GM12878 (cell line): Measurements from ENCODE around the gene CXorf65. TPM values are rescaled to one million over a fixed set of nuclear protein-coding genes. Genes with fewer than 3 reads are reported as not detected.

Source experiments
- BACH1 ChIP-seq: fragments of 450-650 bp; IDR thresholded peaks from 2 replicates; pipeline ENCODE4 v1.6.1; 2017; ENCODE audit warnings: mild to moderate bottlenecking, borderline replicate concordance
- BCL11A ChIP-seq: IDR thresholded peaks from 2 replicates; pipeline ENCODE4 v1.6.1; 2011; ENCODE audit warnings: low read depth, low read length
- CBFB ChIP-seq: IDR thresholded peaks from 2 replicates; pipeline ENCODE4 v1.6.1; 2016; ENCODE audit warnings: antibody characterized with exemption, low read depth
- CREB1 ChIP-seq: IDR thresholded peaks from 2 replicates; pipeline ENCODE4 v1.6.1; 2012; ENCODE audit warnings: low read depth, mild to moderate bottlenecking, inconsistent platforms
- ELK1 ChIP-seq: IDR thresholded peaks from 2 replicates; pipeline ENCODE4 v1.6.1; 2012; ENCODE audit warnings: low read depth, low read length, improper control_type of control experiment
- IKZF1 ChIP-seq: fragments of 450-650 bp; conservative IDR thresholded peaks from 2 replicates; pipeline ENCODE4 v1.6.1; 2017; ENCODE audit warnings: antibody characterized with exemption, mild to moderate bottlenecking
- NFIC ChIP-seq: IDR thresholded peaks from 2 replicates; pipeline ENCODE4 v1.6.1; 2012; ENCODE audit warnings: low read depth, mild to moderate bottlenecking, inconsistent platforms, low read length, moderate library complexity
- POLR2AphosphoS5 ChIP-seq: IDR thresholded peaks from 2 replicates; pipeline ENCODE4 v1.6.1; 2011; ENCODE audit warnings: mild to moderate bottlenecking, low read length, inconsistent platforms
- POU2F2 ChIP-seq: IDR thresholded peaks from 3 replicates; pipeline ENCODE4 v1.6.1; 2011; ENCODE audit warnings: low read depth, mild to moderate bottlenecking, low read length, borderline replicate concordance
- RELA ChIP-seq: fragments of 450-650 bp; IDR thresholded peaks from 2 replicates; pipeline ENCODE4 v1.8.0; 2014; ENCODE audit warnings: borderline replicate concordance; ENCODE audit not compliant: partially characterized antibody
- RUNX3 ChIP-seq: IDR thresholded peaks from 2 replicates; pipeline ENCODE4 v1.6.1; 2012; ENCODE audit warnings: low read length, inconsistent platforms
- SREBF2 ChIP-seq: IDR thresholded peaks from 2 replicates; pipeline ENCODE4 v1.6.1; 2012; ENCODE audit warnings: mild to moderate bottlenecking, low read length
- polyA plus RNA-seq, 11 experiments: library from polyadenylated mRNA; depleted of rRNA in 4 of 11; unstranded in 6 of 11; stranded (reverse) in 5 of 11; fragments of >200 nt; fragmentation: Nextera tagmentation in 4 of 11; fragmentation: Illumina TruSeq in 1 of 11; extraction: Ambion mirVana in 4 of 11; extraction: Trizol in 1 of 11; gene quantifications; 1 replicate in 1 of 11; 2 replicates in 10 of 11; pipeline versions ENCODE4 v1.2.1 to v1.2.3, GENCODE V29; 2011 to 2016; ENCODE audit warnings: inconsistent platforms in 2 of 11, missing spikeins in 2 of 11, low read depth in 1 of 11
- total RNA-seq, 4 experiments: library from RNA; depleted of rRNA in 3 of 4; stranded (reverse); fragments of >200 nt in 3 of 4; fragmentation: Illumina TruSeq in 1 of 4; extraction: Trizol in 1 of 4; gene quantifications; 2 replicates each; pipeline versions ENCODE4 v1.2.1 to v1.2.3, GENCODE V29; 2013 to 2021
- TF ChIP-seq, protein P1 (sequence below): IDR thresholded peaks from 2 replicates; pipeline ENCODE4 v1.6.1; 2012; ENCODE audit warnings: low read length, inconsistent platforms

CXorf65 gene
- total and polyA plus RNA-seq, 10 of the 15 experiments (the other 5 are each of a cell fraction or from before 2014, with no cell fraction given) = 0.82 to 4.8 (median 2.3) TPM

GRCh38 chrX:71111141-71111843 lies 4.8 kb upstream of the CXorf65 start, which contains the start of gene IL2RG (continued):
- TF ChIP-seq, protein P1, sequence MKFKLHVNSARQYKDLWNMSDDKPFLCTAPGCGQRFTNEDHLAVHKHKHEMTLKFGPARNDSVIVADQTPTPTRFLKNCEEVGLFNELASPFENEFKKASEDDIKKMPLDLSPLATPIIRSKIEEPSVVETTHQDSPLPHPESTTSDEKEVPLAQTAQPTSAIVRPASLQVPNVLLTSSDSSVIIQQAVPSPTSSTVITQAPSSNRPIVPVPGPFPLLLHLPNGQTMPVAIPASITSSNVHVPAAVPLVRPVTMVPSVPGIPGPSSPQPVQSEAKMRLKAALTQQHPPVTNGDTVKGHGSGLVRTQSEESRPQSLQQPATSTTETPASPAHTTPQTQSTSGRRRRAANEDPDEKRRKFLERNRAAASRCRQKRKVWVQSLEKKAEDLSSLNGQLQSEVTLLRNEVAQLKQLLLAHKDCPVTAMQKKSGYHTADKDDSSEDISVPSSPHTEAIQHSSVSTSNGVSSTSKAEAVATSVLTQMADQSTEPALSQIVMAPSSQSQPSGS = no peak
- TF ChIP-seq ELK1 (peak; percentile 85; the same call in 1 of the 2 replicates), BACH1 (peak; percentile 36; the same call in 1 of the 2 replicates), NFIC (0 out of 2 replicates have a peak, but pooled peaks have one; percentile 40), BCL11A (0 out of 2 replicates have a peak, but pooled peaks have one; percentile 29), POU2F2 (peak; percentile 74; the same call in 2 of the 3 replicates), CREB1 (peak; percentile 92), POLR2AphosphoS5 (peak; percentile 97), CBFB (peak; percentile 69; the same call in 1 of the 2 replicates), RUNX3 (peak; percentile 62), RELA (peak; percentile 94), IKZF1 (peak; percentile 72; the same call in 1 of the 2 replicates), SREBF2 (no peak)
